ENCODE measurements around the gene GCSAML.

DNA sequence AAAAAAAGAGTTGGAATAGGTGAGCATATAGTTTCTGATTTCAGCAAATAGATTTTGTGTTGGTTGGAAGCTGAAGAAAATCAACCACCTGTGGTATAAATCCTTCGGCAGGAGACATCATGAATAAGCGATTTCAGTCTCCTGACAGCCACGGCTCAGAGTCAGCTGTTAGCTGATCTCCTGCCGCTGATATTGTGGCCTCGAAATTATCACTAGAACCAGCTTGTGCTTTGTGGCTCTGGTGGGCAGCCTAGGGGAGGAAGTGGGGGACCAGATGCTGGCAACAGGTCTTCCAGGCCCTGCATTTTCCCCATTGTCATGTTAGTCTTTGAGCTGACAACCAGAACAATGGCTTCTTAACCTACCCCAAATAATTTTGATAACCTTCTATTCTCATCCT is 842 bp upstream of the GCSAML start:
- TF ChIP-seq GATA2 (IDR thresholded peaks at IDR 0.05; ENCODE audit: low read depth, low read length) (no peak), GATA3 (IDR thresholded peaks at IDR 0.05; ENCODE audit: low read depth, low read length) (no peak)
